Left renal pelvis (tissue), 4 donors: ENCODE data around the gene MAGI1. TPM values are rescaled to one million over a fixed set of nuclear protein-coding genes. Genes with fewer than 3 reads are reported as not detected.
"Not testable (repeated sequence)": the region's sequence is repeated elsewhere in the genome, so short reads cannot be mapped to it uniquely, and the experiment has no call there.

Experiments
- DNase-seq, 4 donors: peaks; one replicate each; pipeline ENCODE4 v3.0.0-alpha.2; 2013; ENCODE audit warnings: low read depth in 4 of 4, low spot score in 3 of 4
- polyA plus RNA-seq, 4 donors: library from polyadenylated mRNA; unstranded; fragments of 120-200 nt; gene quantifications; one replicate each; pipeline ENCODE4 v1.2.1, GENCODE V29; 2013; ENCODE audit not compliant: insufficient read length in 4 of 4

The MAGI1 gene
- polyA plus RNA-seq, 4 donors = 9.3 to 33.8 (median 26.9) TPM

DNA sequence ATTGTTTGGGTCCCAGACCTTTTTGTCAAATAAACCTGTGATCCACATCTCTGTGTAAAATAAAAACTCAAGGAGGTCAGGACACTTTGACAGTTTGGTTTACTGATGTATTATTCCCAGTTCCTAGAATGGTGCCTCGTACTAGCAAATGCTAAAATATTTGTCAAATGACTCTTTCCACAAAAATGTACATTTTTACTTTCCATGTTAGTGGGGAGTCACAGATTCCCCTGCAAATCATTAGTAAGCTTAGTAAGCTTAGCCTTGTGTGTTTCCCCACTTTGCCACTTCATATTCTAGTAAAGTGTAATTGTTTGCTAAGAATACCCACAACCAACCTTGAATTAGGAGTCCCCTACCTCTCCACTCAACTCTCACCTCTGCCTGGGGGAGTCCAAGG lies 2.4 kb upstream of the MAGI1 start:
- DNase-seq = no peak

DNA sequence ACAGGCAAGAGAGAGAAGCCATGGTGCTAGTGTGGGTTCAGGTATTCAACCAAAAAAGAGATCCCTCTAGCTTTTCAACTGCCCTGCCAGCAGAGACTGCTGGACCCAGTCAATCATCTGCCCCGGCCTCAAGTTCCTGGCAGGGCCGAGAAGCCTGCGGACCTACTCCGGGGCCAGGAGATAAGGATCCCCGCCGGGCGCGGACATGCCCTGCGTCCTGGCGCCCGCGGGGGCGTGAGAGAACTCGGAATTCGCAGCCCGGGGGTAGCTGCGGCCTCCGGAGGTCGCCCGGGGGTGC lies 821 bp upstream of the MAGI1 start:
- no peak for DNase-seq

DNA sequence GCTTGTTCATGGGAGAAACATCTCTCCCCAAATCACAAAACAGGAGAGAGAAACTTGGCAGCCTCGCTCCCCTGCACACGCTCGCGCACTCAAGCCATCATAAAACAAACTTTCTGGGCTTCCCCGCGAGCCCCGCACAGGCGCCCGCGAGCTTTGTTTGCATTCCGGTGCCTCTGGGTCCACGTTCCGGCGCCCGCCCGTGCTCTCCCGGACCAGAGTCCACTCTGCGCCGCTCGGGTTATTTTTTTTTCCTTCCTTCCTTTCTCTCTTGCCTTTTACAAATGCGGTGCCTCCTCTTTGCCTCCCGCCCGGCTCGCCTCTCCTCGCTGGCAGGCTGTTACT lies 363 bp downstream of the MAGI1 start:
- DNase-seq = no peak

DNA sequence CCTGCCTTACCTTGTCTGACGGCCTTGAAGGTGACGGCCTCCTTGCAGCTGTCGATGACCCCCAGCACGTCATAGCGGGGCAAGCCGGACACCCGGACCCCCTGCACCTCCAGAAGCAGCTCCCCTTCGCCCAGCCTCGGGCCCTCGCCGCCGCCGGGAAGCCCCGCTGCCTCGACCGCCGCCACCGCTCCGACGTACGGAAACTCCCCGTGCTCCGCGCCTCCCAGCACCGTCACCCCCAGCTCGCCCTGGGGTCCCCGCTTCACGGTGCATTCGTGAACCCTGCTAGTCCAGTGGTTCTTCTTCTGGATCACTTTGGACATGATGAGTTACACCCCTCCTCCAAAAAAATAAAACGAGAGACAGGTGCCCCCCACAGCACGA lies 740 bp downstream of the MAGI1 start:
- no peak for DNase-seq

DNA sequence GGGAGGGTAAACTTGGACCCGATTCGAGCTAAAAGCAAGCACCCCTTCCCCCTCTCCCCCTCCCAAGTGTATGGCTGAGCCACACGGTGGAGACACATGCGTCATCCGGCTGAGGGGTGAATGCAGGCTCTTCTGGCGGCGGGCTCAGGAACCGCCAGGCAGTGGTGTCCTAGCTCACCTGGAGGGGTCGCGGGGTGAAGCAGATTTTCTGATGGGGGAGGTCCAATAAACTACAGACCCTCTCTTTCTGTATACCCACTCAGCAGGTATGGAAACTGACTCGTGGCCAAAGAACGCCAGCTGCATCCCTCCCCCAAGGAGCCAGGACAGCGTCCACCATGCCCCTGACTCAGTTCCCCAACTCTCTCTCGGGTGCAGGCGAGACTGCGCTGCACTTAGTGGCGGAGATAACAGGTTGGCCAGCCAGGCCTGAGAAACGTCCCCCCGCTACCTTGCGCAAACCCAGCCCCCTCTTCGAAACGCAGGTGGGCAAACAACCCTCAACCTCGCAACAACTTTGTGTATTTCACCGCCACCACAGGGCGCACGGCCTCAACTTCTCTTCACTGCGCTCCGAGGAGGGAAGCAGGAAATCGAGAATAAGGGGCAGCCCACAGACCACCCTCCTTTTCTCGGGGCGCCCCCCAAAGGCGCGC lies 1.3 kb downstream of the MAGI1 start:
- DNase-seq = no peak

DNA sequence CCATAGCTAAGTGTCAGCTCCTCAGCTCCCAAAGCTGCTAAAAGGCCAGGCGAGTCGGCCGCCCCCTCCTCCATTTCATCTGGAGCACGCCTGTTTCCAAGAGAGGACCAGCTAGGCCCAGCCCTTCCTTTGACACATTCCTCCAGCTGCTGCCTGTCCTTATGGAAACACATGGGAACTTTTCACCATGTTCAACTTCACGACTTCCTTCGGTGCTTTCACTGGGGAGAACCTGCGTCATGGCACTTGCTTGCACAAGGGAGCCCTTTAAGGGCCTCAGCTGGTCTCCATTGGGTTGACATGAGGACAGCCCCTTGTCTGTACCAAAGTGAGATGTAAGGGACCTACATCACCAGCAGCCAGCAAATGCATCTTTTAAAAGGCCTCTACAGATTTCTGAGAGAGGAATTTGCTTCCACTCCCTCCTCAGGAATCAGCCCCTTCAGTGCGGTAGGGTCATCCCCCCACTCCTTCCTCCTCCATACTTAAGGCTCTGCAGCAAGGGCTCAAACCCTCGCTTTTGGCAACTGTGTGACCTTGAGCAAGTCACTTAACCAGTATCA lies 2.1 kb downstream of the MAGI1 start:
- DNase-seq = no peak

DNA sequence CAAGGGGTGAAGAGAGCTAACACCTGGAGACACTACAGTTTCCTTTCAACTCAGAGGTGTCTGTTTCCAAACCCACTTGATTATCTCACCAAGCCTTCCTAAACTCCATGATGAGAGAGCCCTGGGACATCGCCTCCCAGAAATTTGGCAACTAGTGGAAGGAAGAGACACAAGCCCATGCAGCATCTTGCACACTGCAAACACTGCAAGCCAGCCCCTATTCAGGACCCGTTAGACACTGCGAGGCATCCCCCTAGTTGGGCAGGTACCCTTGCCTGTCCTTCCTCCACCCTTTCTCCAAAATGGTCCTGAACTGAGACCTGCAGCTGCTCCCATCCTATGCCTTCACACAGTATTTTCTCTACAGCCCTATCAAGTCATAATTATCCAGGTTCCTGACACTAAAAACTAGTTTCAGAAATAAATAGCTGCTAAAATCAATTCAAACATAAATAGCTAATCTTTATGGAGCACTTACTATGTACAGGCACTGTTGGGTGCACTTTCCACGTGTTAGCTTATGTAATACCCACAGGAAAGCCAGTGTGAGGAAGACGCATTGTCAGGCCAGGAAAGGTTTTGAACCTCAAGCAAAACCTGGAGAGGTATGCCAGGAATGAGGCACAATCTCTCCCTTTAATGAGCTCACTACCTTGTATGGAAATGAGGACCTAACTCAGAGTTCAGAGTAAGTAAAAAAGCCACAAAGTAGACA lies 2.8 kb downstream of the MAGI1 start:
- no peak for DNase-seq

DNA sequence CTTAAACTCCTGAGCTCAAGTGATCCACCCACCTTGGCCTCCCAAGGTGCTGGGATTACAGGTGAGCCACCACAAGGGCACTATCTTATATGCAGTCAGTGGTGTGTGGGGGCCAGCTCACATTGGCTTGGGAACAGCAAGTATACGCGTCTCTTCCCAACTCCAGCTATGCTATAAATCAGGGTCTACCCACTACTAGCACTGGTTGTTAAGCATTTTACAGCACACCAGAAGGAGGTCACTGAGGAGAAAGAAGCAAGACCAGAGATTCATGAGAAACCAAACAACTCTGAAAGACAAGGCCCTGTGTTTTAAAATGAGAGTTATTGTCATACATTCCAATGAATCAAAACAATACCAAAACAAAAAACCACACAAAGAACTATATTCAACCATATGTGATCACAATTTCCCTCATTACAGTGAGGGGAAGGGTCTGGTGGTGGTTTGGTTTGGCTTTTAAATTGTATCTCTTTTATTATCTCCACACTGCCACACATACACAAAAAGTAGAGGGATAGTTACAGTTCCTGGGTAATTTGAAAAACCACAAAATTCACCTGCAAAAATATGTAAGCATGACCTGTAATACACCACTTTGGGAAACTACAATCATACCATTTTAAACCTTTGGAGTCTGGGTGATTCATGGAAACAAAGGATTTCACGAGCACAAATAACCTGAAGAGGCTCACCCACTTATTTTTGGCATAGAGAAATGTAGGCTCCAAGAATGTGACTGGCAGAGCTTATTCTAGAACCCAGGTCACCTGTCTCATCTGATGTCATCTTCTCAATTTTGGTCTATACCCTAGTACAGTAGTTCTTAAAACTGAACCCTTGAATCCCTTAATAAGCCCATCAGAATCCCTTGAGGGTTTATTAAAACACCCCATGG lies 5.2 kb downstream of the MAGI1 start:
- no peak for DNase-seq

DNA sequence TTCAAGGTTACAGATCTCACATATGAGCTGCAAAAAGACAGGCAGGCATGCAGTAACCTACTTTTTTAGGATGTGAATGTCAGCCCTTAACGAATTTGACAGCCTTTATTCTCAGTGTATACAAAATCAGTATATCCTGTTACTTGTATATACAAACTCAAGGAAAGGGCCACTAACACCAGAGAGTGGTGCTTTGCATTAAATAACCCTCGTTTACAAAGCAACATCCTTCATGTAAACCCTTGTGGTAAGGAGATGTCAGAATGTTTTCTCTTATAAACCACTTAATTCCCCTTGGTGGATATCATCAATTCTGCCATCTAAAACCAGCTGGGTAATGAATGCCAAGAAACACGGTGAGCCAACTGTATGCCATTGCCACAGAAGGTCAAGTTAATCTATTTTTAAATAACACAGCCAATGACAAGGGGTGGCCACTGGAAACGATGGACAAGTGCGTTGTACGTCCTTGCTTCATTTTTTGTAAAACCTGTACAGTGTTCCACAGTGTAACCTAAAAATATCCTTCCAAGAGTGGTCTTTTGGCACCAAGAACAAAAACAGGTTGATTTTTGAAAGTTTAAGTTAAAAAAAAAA lies 7.5 kb downstream of the MAGI1 start:
- DNase-seq = no peak

DNA sequence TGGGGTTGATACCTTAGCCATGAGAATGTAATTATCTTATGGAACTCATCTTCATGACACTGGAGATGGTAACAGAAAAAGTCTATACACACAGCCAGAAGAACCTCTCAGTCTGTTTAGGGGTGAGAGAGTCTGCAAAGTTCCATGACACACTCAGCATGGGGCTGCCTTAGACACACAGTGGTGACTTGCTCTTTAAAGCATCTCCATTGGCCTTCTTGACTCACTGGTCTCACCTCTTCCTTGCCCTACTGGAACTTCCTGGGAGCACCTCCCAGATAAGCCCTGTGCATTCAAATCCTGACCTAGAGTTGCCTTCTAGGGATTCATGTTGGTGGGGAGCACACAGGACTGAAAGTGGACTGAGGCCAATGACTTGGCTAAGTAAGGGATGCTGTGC lies 9.3 kb downstream of the MAGI1 start:
- DNase-seq = no peak

DNA sequence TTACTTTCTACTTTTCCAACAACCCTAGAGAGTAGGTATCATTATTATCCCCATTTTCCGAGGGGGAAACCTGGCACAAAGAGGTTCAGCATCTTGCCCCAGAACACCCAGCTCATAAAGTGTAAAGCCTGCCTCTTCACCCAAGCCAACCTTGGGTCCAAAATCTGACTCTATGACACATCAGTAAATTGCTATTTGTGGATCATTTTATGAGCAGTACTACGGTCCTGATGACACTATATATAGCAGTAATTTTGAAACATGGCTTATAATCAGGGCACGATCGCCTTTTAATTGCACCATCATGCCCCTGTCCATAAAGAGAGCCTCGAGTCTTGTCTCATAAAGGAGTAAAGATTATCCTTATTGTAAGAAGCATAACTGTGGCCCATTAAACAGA lies 9.7 kb downstream of the MAGI1 start:
- no peak for DNase-seq

DNA sequence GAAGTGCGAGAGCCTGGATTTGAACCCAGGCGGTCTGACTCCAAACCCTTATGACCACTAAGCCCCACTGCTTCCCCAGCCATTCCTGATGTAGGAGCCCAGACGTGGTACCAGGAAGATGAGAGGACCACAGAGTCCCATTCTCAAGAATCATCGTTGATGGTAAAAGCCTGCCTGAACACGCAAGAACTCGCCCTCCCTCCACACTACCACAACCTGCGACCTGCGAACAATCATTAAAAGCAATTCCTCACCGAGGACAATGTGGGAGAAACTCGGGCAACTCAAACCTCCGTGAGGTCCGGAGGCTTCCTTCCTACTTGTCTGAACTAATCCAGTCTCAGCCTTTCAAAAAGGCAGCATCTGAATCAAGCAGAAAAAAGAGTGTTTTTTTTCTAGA lies 10.3 kb downstream of the MAGI1 start:
- DNase-seq = no peak

DNA sequence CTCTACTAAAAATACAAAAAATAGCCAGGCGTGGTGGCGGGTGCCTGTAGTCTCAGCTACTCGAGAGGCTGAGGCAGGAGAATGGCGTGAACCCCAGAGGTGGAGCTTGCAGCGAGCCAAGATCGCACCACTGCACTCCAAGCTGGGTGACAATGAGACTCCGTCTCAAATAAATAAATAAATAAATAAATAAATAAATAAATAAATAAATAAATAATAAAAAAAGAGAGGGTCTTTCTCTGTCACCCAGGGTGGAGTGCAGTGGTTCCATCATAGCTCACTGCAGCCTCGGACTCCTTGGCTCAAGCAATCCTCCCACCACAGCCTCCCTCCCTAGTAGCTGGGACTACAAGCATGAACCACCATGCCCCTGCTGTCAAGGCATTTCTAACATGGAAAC lies 11.6 kb downstream of the MAGI1 start:
- DNase-seq = not testable (repeated sequence)

DNA sequence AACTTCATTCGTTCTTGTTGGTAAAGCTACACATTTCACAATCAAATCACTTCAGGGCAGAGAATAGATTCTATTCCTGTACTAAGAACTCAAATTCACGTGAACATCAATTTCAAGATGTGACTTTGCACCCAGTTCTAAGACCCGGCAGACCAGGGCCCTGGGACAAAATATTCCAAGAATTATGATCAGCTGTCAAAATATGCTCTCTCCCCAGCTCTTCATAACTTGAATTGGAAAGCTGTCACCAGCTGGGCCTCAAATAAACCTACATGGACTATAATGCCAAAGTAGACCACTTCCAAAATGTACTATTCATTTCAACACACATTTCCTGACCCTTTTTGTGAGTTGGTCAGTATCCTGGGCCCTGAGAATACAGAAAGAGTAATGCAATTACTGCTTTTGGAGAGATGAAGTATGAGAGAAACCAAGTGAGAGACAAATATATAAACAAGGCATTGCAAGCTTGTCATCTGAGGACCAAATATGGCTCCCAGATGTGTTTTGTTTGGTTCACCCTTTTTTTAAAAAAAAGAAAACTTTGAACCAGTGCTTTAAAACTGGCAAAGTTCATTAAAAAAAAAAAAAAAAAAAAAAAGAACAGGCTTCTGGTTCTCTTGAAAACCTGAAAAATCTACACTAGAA lies 14.9 kb downstream of the MAGI1 start:
- no peak for DNase-seq

DNA sequence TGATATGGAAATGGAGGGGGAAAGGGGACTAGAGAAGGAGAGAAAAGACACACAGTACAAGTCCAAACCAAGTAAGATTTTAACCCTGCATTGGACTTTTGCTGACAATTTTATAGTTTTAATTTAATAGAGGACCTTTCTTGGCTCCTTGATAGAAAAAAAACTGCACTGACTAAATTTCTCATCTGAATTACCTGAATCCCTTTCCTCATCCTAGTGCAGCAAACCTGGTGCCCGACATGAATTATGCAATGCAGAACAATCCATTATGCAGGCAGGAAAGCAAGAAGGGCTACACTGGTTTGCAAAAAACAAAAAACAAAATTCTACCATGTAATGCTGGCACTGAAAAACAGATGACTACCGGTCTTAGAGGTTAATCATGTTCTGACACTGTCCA lies 15.5 kb downstream of the MAGI1 start:
- no peak for DNase-seq

DNA sequence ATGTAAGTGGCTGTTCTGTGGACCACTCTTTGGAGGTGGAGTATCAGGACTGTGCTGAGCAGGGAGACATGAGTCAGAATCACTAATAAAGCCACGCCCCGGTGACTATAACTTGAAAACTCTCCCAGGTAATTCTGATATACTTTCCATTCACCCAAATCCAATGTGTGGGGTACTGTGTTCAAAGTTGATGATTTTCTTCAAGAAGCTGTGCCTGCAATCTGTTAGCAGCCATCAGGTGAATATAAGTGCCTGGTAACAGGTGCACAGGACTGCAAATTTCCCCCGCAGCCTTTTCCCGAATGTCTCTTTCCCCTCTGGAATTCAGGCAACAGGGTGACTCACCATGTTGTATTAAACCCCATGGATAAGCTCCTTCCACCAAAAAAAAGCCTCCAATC lies 17.0 kb downstream of the MAGI1 start:
- DNase-seq = no peak

DNA sequence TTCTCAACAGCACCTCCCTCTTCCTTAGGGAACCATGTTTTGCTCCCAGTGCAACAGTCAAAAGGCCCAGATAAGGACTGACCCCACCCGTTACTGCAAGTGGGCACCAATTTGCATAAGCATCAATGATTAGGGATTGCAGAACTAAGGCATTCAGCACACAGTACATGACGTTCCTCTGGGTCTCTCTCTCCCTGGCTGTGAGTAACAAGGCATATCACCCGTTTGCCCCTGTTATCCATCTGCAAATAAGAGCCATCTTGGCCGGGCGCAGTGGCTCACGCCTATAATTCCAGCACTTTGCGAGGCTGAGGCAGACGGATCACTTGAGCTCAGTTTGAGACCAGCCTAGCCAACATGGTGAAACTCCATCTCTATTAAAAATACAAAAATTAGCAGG lies 18.8 kb downstream of the MAGI1 start:
- DNase-seq = no peak

DNA sequence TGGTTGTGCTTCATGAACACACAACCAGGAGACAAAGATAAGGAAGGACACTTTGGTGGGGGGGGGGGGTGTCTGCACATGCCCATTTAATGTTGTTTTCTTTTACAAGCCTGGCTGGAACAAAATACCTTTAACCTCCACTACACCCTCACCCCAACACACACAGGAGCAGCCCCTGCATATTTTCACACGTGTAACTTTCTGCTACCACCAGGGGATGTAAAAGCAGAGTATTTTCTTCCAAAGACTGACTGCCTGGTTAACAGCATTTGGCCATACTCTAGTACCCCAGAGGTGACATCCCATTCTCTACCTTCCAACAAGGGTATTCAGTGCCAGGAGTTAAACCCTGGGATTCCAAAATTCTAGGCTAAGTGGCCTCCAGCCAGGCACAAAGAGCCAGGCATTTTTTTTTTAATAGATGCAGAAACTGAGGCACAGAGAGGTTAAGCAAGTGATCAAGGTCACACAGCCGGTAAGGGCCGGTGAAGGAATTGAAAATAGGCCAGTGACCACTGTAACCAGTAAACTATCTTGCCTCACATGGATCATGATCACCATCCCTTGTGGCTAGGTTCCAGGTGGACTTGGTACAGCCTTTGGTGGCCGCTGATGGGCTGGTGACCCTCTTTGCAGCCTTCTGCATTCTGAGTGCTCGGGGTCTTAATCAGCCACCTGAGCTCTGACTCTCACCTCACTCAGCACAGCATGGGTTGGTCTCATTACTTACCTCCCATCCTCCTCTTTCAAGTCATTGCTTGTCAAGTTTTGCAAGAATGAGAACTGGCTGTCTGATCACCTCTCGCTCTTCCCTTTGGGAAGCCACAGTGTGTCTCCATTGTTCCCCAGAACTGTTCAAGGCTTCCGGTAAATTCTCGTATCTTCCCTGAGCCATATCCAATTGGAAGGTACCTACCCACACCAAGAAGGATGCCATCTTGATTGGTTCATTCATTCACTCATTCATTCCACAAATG lies 20.4 kb downstream of the MAGI1 start:
- DNase-seq = no peak

DNA sequence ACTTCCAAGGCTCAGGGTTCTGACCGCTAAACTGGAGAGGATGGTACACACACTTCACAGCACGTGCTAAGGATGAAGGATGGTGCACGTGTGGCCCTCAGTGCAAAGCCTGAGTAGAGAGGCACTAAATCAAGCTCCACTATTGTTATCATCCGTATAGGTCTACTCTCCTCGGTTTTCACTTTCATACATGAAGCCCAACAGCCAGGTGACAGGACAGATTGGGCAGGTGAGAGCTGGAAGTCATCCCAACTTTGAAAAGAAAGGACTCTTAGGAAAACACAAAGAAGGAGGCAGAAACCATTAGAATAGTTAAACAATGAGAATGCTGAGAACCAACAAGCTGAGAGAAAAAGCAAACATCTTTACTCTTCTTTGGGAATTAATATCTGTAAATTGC lies 21.1 kb downstream of the MAGI1 start:
- no peak for DNase-seq

DNA sequence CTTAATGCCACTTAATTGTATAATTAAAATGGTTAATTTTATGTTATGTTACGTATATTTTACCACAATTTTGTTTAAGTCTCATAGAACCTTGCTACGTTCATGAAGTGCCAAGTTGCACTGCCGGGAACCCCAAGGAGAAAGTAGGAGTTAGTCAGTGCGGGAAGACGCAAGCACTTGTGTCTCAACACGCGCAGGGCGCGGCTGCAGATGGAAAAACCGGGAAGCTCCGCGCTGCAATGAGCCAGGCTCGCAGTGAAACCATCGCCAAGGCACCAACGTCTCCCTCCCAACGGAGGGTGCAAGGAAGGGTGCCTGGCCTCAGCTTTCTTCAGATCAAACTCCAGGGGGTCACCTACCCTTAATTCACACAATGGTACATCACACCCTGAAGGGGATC lies 21.6 kb downstream of the MAGI1 start:
- DNase-seq = no peak
